RPMI7951 (cell line): ENCODE measurements around the gene SLC25A34. TPM values are rescaled to one million over a fixed set of nuclear protein-coding genes. Genes with fewer than 3 reads are reported as not detected.

ENCODE experiments used
- DNase-seq: peaks from one replicate; pipeline ENCODE4 v3.0.0-alpha.2; 2012; ENCODE audit warnings: low read depth
- total RNA-seq: library from RNA; depleted of rRNA; stranded (reverse); fragments of >200 nt; shearing (Covaris generic); gene quantifications from 2 replicates; pipeline ENCODE4 v1.2.3, GENCODE V29; 2014

SLC25A34 gene
- total RNA-seq, 1 experiment from 2014 or later = 0.12 TPM

DNA sequence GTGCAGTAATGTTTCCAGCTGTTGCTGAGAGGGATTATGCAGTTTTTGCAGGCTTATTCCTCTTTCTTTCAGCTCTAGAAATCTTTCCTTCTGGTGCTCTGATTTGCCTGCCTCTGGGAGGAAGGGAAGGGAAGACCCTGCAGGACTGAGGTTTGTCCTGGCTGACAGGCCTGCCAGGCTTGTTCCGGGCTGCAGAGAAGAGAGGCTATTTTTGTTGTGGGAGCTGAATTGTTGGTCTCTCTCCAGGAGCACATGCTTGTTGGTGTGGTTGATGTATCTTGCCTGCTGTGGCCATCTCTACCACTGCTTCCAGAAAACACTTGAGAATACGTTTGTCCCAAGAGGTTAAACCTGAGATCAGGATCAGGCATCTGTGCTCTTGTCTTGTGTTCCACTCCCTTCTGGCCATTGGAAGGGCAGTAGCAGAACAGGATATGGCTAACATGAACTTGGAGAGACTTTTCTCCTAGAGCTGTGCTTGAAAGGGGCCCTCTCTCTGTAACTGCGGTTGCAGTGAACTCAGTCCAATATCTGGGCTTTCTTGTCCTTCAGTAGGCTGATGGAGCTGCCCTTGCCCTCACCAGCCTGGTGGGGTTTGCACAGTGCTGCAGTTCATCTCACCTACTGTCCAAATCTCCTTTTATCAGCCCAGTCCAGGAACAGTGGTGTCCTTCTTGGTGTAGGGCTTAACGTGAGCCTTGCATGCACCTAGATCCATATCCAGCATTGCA is 21.5 kb upstream of the SLC25A34 start:
- DNase-seq = peak; percentile 22

DNA sequence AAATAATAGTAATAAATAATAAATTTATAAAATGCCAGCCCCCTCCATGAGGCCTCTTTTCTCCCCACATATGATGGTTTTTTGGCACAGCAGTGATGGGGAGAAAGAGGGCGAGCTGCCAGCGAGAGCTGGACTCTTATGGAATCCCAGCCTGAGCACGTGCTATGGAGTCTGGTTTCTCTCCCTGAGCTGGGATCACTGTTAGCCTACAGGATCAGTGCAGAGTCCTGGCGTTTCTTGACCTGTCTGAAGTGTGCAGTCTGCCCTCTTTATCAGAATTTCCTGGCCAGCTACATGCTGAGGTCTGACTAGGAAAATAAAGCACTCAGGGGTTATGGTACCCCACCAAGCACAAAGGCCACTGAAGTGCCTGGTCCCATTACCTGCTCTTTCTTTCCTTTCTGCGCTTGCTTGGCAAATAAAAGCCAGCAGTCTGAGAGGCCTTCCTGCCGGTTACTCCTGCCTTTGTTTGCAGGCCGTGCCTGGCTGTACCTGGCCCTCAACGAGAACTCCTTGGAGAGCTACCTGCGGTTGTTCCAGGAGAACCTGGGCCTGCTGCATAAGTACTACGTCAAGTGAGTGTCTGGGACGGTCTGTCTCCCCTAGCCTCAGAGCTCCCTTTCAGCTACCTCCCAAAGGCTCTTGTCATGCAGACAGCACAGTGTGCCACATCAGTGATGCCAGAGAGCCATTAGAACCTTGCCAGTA is 18.5 kb upstream of the SLC25A34 start:
- no peak for DNase-seq

DNA sequence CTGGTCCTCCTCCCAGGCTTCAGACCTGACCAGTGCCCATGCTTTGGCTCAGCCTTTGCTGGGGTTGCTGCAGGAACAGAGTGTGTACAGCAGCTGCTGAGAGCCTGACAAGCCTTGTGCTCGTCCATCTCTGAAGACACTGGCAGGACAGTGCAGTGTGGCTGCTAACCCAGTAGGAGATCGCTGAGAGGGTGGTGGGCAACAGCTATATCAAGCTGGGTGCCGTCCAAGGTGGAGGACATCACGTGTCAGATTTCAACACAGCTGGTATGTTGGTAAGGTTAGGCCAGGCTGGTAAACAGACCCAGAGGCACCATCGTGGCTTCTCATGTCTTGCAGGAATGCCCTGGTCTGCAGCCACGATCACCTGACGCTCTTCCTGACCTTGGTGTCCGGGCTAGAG is 17.9 kb upstream of the SLC25A34 start:
- no peak for DNase-seq

DNA sequence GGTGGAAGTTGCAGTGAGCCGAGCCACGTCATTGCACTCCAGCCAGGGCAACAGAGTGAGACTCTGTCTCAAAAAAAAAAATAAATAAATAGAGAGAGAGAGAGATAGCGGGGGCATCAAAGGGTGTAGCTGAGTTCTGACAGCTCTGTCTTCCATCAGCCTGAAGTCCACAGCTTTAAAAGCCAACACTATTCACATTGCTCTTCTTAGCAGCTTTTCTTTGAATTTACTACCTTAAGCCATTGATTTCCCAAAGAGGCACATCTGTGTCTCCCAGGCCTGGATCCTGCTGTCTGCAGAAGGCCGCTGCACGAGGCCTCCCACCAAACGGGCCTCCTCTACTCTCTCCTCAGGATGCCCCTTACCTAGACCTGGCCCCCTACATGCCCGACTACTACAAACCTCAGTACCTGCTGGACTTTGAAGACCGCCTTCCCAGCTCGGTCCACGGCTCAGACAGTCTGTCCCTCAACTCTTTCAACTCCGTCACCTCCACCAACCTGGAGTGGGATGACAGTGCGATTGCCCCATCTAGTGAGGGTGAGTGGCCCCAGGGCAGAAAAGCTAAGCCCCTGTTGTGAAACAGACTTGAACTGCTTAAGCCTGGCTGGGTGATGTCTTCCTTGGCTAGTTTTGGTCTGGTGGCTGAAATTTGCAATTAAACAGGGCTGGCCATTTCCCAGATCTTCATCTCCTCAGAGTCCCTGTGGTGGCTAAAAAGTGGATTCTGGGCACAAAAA is 16.5 kb upstream of the SLC25A34 start:
- no peak for DNase-seq

DNA sequence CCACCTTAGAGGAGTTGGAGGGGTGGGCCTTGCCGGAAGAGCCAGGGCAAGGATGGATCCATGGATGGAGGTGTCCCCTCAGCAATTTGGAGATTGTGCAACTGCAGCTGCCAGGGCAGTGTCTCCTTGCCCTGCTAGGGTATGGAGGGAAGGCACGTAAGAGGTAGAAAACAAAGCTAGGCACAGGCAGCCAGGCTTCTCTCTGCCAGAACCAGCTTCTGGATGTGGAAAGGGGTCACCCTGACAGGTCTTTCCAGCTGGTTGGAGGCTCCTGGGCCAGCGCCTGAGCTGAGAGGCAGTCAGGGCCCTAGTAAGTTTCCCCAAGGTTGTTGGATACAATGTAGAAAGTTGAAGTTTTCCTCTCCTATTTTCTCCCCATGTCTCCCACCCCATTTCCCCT is 15.2 kb upstream of the SLC25A34 start:
- no peak for DNase-seq

DNA sequence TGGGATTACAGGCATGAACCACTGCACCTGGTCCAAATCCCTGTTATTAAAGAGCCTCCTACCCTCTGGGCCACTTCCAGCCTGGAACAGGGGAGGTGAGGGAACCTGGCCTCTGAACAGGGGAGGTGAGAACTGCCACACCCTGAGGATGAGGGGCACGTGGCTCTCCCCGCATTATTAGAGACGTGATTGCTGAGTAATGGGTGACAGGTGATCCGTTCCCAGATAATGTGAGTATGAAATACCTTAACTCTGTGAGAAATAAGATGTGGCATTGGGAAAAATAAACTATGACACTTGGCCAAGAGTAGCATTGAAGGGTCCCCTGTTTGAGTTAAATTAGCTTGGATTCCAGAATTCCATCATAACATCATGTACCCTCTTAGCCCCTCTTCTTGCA is 13.6 kb upstream of the SLC25A34 start:
- no peak for DNase-seq

DNA sequence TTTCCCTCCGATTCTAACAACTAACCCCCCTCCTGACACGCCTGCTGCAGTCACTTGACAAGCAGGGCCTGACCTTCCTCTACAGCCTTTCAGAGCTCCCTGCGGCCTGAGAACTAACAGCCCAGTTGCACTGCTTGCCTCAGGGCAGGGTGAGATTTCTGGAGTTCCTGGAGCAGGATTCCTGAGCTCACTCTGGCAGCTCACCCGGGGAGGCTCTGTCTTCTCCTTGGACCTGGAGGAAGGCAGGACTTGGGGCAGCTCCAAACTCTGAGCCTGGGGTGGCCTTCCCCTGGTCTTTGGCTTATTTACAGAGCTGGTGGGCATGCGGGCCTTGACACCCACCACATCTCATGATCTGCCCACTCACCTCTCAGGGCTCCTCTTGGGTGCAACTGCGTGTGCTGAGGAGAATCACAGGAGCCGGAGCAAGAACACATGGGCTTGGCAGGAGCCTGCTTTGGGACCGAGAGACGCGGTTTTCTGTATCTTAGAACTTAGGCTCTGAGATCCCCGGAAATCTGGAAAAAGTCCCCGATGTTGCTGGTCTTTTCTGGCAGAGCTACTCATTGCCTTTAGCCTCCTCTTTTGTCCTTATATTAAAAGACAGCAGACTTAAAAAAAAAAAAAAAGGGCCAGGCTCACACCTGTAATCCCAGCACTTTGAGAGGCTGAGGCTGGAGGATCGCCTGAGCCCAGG is 13.1 kb upstream of the SLC25A34 start:
- no peak for DNase-seq

DNA sequence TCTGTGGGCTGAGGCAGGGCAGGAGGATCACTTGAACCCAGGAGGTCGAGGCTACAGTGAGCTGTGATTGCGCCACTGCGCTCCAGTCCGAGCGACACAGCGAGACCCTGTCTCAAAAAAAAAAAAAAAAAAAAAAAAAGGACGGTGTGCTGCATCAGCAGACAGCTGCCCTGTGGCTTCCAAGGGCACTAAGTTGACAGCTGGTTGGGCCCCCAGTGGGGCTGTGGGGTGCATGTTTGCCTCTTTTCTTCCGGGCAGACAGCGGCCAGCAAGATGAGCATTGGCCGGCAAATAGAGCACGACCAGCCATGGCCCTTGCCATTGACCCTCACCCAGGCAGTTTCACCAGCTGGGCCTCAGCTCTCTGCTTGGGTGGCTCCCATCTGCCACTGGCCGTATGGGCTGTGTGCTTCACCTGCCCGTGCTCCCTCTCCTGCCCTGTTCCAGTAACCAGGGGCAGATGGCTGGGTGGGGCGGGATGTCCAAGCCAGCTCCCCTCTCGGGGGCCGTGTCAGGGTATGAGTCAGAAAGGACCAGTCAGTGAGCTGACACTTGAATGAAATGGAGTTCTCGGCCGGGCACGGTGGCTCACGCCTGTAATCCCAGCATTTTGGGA is 12.3 kb upstream of the SLC25A34 start:
- no peak for DNase-seq

DNA sequence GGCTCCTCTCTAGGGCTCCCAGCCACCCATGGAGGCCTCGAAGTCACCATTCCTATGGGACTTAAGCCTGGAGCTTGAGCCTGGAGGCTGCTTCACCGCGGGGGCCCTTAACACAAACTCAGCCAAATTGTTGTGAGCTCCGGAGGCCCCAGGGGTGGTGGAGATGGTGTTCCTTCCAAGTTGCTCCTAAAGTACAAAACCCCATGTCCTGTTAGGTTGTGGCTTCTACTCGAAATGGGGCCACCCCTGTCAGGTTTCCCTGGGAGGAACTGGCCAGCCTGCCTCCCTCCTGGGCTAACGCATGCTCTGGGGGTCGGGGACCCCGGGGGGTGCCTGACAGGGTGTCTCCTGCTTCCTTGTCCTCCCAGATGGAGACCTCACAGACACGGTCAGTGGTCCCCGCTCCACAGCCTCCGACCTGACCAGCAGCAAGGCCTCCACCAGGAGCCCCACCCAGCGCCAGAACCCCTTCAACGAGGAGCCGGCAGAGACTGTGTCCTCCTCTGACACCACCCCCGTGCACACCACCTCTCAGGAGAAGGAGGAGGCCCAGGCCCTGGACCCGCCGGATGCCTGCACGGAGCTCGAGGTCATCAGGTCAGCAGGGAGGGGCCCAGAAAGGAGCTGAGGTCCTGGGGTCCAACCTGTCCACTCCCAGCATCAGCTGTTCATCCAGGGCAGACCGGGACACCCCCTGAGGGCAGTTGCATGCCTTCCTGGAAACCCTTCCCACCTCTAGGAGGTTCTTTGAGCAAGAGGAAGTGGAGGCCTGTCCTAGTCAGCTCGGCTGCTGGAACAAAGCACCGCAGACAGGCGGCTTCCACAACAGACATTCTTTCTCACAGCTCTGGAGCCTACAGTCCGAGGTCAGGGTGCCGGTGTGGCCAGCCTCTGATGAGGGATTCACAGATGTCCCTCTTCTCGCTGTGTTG is 10.8 kb upstream of the SLC25A34 start:
- no peak for DNase-seq

DNA sequence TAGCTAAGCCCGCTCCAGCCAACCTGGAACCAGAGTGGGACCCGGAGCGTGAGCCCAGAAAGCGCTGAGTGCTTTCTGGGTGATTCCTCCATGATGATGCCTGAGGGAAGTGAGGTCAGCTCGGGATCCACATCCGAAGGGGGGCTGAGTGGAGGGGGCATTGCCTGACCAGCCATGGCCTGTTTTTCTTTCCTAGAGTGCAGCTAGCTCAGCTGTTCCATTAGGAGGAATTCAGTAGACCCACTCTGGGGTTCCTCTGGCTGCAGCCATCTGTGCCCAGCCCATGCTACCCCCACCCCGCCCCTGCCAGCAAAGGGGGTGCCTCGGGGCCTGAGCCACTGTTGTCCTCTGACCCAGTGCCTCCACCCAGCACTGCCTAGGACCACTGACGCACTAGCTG is 9.6 kb upstream of the SLC25A34 start:
- no peak for DNase-seq

DNA sequence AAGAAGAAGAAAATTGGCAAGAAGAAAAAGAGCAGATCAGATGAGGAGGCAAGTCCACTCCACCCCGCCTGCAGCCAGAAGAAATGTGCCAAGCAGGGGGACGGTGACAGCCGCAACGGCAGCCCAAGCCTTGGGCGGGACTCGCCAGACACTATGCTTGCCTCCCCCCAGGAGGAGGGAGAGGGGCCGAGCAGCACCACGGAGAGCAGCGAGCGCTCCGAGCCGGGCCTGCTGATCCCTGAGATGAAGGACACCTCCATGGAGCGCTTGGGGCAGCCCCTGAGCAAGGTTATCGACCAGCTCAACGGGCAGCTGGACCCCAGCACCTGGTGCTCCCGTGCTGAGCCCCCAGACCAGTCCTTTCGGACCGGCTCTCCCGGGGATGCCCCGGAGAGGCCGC is 9.0 kb upstream of the SLC25A34 start:
- DNase-seq = no peak

DNA sequence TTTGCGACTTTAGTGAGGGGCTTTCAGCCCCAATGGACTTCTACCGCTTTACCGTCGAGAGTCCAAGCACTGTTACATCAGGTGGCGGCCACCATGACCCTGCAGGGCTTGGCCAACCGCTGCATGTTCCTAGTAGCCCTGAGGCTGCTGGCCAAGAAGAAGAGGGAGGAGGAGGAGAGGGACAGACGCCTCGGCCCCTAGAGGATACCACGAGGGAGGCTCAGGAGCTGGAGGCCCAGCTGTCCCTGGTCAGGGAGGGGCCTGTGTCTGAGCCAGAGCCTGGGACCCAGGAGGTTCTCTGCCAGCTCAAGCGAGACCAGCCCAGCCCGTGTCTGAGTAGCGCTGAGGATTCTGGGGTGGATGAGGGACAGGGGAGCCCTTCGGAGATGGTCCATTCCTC is 8.6 kb upstream of the SLC25A34 start:
- no peak for DNase-seq

DNA sequence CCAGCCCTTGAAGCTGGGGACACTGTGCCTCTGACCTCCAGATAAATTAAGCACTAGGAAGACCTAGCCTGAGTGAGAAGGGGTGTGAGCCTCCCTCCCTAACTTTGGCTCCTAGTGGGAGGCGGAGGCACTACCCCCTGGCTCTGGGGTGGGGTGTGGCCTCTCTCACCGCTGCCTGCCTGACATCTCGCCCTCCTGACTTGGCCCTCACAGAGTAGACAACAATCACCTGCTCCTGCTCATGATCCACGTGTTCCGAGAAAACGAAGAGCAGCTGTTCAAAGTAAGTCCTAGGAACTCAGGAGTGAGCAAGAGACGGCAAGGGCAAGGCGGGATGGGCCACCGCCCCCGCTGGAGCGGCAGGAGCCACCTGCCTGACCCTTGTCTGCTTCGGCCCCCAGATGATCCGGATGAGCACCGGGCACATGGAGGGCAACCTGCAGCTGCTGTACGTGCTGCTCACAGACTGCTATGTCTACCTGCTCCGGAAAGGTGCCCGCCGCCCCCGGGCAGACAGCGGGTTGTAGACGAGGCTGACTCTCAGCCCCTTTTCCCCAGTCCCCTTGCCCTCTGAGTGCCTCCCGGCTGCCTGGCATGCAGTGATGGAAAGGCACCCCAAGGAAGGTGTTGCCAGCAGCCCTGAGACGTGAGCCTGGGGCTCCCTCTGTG is 8.1 kb upstream of the SLC25A34 start:
- no peak for DNase-seq

DNA sequence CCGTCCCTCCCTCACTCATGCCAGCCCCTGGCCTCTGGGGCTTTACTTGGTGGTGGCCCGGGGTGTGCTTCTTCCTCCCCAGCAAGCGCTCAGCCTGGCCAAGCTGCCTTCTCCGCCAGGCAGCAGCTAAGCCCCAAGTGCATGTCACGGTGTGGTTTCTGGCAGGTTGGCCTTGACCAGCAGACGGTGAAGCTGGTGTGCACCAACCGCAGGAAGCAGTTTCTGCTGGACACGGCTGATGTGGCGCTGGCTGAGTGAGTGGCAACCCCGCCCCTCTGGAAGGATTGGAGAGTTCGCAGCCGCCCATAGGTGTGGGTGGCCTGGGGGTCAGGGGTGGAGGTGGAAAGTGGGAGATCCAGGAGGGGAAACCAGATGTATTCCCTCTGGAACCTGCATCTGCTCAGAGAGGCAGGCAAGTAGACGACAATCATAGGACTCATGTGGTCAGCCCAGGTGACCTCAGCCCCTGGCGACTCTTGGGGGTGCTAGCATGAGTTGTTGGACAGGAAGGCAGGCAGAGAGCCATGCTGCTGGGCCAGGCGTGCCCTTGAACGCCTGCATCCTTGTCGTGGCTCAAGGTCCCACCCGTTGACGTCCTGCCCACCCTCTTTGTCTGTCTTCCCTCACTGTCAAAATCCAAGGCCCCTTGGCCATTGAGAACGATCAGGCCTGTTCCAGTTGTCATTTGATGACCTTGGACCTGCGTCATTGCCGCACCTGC is 7.0 kb upstream of the SLC25A34 start:
- no peak for DNase-seq

DNA sequence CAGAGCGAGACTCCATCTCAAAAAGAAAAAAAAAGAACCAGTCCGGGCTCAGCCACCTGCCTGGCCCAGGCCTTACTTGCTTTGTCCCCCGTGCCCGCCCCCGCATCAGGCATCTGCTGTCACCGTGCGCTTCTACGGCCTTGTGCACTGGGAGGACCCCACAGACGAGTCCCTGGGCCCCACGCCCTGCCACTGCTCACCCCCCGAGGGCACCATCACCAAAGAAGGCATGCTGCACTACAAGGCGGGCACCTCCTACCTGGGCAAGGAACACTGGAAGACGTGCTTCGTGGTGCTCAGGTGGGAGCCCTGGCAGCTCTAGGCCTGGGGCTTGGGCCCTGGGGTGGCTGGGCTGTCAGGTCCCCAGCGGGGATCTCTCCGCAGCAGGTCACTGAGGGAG is 5.6 kb upstream of the SLC25A34 start:
- DNase-seq = no peak

DNA sequence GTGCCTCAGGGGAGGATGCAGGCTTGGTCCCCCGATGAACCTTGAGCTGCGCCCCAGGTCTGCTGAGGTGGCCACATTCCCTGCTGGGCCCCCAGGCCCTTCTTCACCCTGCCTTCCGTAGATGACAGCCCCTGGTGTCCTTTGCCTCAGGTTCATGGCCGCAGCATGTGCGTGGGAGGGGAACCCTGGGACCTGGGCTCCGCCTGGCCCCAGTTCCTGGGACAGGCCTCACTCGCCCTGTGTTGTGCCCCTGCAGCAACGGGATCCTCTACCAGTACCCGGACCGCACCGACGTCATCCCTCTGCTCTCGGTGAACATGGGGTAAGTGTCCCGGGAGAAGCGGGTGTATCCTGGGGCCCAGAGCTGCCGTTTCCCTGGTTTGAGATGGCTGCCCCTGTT is 5.1 kb upstream of the SLC25A34 start:
- no peak for DNase-seq

DNA sequence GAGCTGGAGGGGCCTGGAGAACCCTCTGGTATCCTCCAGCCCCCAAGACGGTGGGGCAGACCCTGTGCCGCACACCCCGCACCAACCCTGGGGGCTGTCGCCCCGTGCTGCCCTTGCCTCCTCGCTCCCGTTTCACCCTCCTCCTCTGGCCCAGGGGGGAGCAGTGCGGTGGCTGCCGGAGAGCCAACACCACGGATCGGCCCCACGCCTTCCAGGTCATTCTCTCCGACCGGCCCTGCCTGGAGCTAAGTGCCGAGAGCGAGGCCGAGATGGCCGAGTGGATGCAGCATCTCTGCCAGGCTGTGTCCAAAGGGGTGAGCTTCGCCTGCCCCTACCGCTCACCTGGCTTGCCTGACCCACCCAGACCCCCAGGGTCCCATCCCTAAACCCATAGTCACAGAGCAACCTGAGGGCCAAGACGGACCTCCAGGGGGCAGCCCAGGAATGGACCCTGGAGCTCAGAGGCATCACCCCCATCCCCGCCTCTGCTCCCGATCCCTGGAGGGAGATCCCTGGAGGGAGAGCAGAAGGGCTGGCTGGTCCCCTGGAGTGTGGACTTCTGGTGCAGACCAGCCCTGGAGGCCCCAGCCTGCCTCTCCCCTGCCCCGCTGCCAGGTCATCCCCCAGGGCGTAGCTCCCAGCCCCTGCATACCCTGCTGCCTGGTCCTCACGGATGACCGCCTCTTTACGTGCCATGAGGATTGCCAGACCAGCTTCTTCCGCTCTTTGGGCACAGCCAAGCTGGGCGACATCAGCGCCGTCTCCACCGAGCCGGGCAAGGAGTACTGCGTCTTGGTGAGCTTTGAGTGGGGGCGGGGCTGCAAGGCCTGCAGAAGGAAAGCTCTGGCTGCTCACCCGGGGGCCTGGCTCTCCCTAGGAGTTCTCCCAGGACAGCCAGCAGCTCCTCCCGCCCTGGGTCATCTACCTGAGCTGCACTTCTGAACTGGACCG is 4.0 kb upstream of the SLC25A34 start:
- DNase-seq = no peak

DNA sequence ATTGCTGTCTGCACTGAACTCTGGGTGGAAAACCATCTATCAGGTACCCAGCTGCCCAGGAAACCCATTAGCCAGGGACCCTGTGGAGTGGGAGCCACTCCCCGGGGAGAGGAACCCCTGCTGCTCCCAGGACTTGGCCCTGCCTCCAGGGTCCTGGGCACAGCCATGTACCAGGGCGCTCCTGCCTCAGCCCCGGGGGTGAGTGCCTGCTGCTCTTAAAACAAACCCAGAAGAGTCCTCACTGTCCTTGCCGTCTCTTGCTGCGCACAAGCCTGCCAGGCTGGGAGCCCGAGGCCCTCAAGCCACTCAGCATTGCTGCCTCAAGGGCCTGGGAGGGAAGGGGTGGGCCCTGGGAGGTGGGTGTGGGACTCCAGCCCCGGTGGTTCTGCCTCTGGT is 3.4 kb upstream of the SLC25A34 start:
- DNase-seq = no peak
